DLD1 (cell line): Measurements from ENCODE around the gene ZNF765.
"Not testable (repeated sequence)": the region's sequence is repeated elsewhere in the genome, so short reads cannot be mapped to it uniquely, and the experiment has no call there.

Experiments used
- in situ Hi-C: cut with HindIII; loops from 2 replicates; pipeline ENCODE4 v1.10.0; 2017; ENCODE audit warnings: low sequenced_read_pairs

Gene ZNF765

GRCh38 chr19:53394974-53395839 is at the start of gene ZNF765:
ZNF765 (plus strand) TSS chr19:53395149; CDS start chr19:53398016, 2,867 bp downstream.
- in situ Hi-C loops = no loop called here

GRCh38 chr19:53355739-53356138 is 39.2 kb upstream of the ZNF765 start:
- in situ Hi-C loops = no loop called here

- in situ Hi-C loops = no loop called here
Observed at GRCh38 chr19:53357821-53358581, 36.9 kb upstream of the ZNF765 start.

- in situ Hi-C loops = not testable (repeated sequence)
Observed at GRCh38 chr19:53360056-53360455, 34.9 kb upstream of the ZNF765 start.

- in situ Hi-C loops = no loop called here
Observed at GRCh38 chr19:53365134-53365898, 29.6 kb upstream of the ZNF765 start, which contains the start of gene ZNF525. ZNF525 (plus strand) TSS chr19:53365705; CDS start chr19:53372282, 6,577 bp downstream.

GRCh38 chr19:53365899-53366493 is 29.0 kb upstream of the ZNF765 start:
- in situ Hi-C loops = no loop called here

GRCh38 chr19:53372196-53372595 is 22.8 kb upstream of the ZNF765 start:
- in situ Hi-C loops = no loop called here

- in situ Hi-C loops = no loop called here
Observed at GRCh38 chr19:53374288-53374687, 20.7 kb upstream of the ZNF765 start.

- in situ Hi-C loops = no loop called here
Observed at GRCh38 chr19:53374743-53375142, 20.2 kb upstream of the ZNF765 start.

GRCh38 chr19:53381376-53381775 is 13.6 kb upstream of the ZNF765 start:
- in situ Hi-C loops = no loop called here

- in situ Hi-C loops = no loop called here
Observed at GRCh38 chr19:53388168-53388567, 6.8 kb upstream of the ZNF765 start.

- in situ Hi-C loops = no loop called here
Observed at GRCh38 chr19:53388904-53389303, 6.0 kb upstream of the ZNF765 start.

GRCh38 chr19:53389571-53389970 is 5.4 kb upstream of the ZNF765 start:
- in situ Hi-C loops = no loop called here

GRCh38 chr19:53389978-53390377 is 5.0 kb upstream of the ZNF765 start:
- in situ Hi-C loops = no loop called here

GRCh38 chr19:53394522-53394973 is 401 bp upstream of the ZNF765 start:
- in situ Hi-C loops = no loop called here

GRCh38 chr19:53395840-53396524 is 1.0 kb downstream of the ZNF765 start:
- in situ Hi-C loops = not testable (repeated sequence)

GRCh38 chr19:53396525-53396868 is 1.5 kb downstream of the ZNF765 start:
- in situ Hi-C loops = no loop called here

- in situ Hi-C loops = not testable (repeated sequence)
Observed at GRCh38 chr19:53397918-53398317, 3.0 kb downstream of the ZNF765 start.

GRCh38 chr19:53409505-53410204 is 14.7 kb downstream of the ZNF765 start:
- in situ Hi-C loops = no loop called here
